Fibroblast of skin of right biceps (primary cell): ENCODE measurements around the gene GPHN.
A peak's percentile ranks its signal among the peaks of the same experiment; 100 is the strongest.
"Not testable (repeated sequence)": the region's sequence is repeated elsewhere in the genome, so short reads cannot be mapped to it uniquely, and the experiment has no call there.

Experiments
- DNase-seq: peaks from one replicate; pipeline ENCODE4 v3.0.0-alpha.2; 2013

The GPHN gene

GRCh38 chr14:66815687-66816086, 307.7 kb downstream of the GPHN start:
- no peak for DNase-seq

GRCh38 chr14:66824251-66824650, 316.3 kb downstream of the GPHN start:
- DNase-seq = no peak

DNA sequence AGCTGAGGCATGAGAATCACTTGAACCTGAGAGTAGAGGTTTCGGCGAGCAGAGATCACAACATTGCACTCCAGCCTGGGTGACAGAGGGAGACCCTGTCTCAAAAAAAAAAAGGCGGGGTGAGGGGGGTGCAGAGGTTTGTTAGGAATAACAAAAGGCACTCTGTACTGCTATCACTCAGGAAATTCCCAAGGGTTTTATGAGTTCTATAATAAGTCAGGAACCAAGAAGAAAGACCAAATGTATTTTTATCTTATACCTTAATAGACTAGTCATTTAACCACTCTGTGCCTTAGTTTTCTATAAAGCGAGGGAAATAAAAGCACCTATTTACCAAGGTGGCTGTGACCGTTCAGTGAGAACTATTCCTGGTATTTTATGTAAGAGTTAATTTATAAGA, 319.2 kb downstream of the GPHN start:
- no peak for DNase-seq

DNA sequence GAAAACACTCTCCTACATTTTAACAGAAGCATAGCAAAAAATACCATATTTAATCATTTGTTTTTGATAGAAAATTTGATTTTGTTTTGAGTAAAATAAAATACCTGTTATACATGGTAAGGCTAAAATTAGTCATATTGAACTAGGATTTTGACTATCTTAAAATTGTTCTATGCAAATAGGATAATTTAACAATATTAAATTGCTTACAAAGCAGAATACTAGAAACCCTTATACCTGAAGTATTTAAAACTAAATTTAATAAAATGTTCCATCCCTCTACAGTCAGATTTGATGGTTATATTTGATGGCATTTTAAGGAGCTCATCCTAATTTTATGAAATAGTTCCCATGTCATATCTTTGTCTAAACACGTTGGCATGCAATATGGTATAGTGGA, 323.2 kb downstream of the GPHN start:
- no peak for DNase-seq

- no peak for DNase-seq
These were observed 325.9 kb downstream of the GPHN start for GRCh38 chr14:66833816-66834215.

GRCh38 chr14:66837436-66837835, 329.5 kb downstream of the GPHN start:
- DNase-seq = not testable (repeated sequence)

- no peak for DNase-seq
These were observed 335.1 kb downstream of the GPHN start for GRCh38 chr14:66842911-66843512.

GRCh38 chr14:66850258-66850888, 342.4 kb downstream of the GPHN start:
- no peak for DNase-seq

DNA sequence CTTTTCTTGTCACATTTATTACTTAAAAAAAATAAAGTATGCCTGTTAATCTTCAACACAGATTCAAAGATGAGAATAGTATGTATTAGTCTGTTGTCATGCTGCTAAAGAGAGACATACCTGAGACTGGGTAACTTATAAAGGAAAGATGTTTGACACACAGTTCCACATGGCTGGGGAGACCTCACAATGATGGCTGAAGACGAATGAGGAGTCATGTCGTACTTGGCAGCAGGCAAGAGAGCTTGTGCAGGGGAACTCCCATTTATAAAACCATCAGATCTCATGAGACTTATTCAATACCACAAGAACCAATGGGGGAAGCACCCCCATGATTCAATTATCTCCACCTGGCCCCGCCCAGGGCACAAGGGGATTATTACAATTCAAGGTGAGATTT, 345.4 kb downstream of the GPHN start:
- no peak for DNase-seq

- no peak for DNase-seq
These were observed 349.9 kb downstream of the GPHN start for GRCh38 chr14:66857867-66858266.

DNA sequence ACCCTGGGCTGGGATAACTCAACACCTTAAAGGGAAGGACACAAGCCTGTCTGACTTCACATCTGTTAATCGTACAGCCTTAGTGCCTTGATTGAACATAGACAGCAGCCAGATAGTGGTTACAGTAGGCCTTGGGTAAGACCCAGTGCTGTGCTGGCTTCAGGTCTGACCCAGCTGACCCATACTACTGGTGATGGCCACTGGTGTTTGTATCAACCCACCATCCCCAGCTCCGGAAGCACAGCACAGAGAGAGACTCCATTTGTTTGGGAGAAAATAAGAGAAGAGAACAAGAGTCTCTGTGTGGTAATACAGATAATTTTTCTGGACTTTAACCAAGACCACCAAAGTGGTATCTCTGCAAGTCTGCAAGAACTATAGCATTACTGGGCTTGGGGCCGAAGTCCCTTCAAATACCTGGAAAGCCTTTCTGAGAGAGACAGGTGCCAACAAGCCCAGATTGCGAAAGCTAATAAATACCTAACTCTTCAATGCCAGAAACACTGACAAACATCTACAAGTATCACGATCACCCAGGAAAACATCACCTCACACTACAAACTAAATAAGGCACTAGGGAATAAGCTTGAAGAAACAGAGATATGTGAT, 351.2 kb downstream of the GPHN start:
- DNase-seq = no peak

- no peak for DNase-seq
These were observed 373.6 kb downstream of the GPHN start for GRCh38 chr14:66881596-66881995.

DNA sequence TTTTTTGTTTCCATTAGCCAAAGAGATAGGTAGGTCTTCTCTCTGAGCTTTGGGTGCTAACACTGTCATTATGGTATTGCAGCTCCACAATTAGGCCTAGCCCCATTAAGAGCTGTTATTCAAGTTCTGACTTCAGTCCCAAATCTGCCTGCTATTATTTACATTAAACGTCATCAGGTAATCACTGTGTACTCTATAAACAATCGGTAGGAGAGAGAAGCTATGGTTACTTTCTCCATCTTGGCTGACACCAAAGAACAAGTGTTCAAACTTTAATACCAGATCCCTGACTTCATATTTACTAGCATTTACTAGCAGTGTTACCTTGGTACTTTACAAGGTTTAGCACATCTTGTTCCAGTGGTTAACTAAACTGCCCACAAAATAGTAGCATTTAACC, 376.2 kb downstream of the GPHN start:
- DNase-seq = no peak

- DNase-seq = no peak
These were observed 392.8 kb downstream of the GPHN start for GRCh38 chr14:66900719-66901118.

- DNase-seq = no peak
These were observed 402.4 kb downstream of the GPHN start for GRCh38 chr14:66910311-66910840.

DNA sequence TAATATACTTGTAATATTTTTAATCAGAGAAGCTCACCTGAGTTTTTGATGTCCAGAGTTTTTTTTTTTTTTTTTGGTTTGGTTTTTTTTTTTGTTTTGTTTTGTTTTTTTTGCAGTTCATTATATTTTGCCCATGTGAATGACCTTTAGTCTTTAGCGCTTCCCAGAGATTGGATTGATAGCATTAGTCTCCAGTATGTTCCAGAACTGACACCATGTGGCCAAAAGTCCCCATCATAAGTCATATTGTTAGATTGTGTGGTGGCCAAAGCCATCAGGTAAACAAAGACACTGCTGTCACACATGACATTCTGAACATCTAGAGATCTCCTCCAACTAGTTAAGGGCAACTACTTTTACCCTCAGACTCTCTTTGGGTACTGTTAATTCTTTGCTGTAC, 408.5 kb downstream of the GPHN start:
- DNase-seq = no peak

DNA sequence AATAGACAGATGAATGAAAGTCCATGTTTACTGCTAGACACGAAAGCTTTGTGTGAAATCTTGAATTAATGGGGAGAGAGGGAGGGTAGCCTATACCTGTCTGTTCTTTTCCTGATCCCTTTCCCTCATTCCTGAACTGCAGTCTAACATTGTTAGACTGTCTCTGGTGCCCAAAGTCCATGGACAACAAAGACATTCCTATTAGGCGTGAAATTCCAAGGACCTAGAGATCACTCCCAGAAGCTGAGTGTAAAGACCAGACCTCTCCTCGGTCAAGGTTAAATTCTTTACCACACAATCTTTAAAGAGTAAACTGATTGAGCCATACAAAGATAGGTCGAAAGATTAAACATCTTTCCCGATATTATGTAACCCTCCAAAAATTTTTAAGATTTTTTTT, 410.6 kb downstream of the GPHN start:
- DNase-seq = no peak

DNA sequence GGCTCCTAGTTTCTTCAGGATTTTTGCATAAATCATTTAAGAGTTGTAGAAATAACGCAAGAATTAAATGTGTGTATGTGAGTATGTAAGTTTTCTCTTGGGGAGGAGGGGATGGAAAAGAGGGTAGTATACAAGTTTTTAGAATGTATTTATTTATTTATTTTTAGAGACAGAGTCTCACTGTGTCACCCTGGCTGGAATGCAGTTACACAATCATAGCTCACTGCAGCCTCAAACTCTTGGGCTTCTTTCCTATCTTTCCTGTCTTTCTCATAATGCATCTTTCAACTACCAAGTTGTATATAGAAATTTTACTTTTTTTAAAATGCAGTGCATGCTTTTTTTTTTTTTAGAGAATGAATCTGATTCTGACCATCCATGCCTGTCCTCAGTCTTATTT, 412.2 kb downstream of the GPHN start:
- DNase-seq = peak; percentile 14

- DNase-seq = no peak
These were observed 415.3 kb downstream of the GPHN start for GRCh38 chr14:66923251-66923650.

DNA sequence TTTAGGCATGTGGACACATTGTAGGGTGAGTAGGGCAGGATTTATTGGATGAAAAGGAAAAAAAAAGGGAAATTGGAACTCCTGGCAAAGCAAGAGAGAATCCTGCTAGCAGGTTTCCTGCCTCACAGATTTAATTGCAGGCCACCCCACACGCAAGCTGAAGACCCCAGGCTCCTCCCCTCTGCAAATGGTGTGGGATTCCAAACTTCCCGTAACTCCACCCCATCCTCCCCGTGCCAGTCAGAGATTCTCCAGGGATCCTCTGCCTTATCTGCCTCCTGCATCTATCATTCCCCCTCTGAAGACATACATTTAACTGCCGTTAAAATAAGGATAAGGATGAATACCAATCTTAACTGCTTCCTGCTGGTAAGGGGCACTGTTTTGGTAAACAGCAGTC, 431.5 kb downstream of the GPHN start:
- no peak for DNase-seq

GRCh38 chr14:66944872-66945271, 436.9 kb downstream of the GPHN start:
- DNase-seq = peak; percentile 63

GRCh38 chr14:66955159-66955558, 447.2 kb downstream of the GPHN start:
- DNase-seq = no peak

- DNase-seq = no peak
These were observed 451.6 kb downstream of the GPHN start for GRCh38 chr14:66959437-66960050.

DNA sequence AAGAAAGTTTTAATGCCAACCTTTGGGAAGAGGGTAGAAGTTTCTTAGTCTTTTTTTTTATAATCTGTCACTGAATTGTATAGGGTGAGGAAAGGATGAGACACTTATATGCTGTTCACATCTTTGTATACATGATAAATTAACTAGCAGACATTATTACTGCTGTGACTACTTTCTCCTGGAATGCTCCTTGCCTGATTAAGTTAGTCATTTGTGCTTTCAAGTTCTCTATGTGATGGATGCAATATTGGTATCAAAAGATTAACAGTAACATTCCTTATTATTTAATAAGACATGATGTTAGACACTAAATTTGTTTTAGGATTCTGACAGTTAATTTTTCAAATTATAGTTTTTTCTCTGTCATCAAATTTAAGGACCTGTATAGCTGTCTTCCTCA, 457.9 kb downstream of the GPHN start:
- peak; percentile 69 for DNase-seq
